Stimulated activated CD4-positive, alpha-beta T cell treated with anti-CD3 and anti-CD28 coated beads, Interleukin-1b, Interleukin-23, amount 100 ng/mL, for 1 hour (primary cell): ENCODE results near the gene PIP4K2A.

Experiments used
- DNase-seq, 2 donors: peaks; one replicate each; pipeline ENCODE4 v3.0.0-alpha.2; 2020; ENCODE audit warnings: low read depth in 2 of 2

Gene PIP4K2A

DNA sequence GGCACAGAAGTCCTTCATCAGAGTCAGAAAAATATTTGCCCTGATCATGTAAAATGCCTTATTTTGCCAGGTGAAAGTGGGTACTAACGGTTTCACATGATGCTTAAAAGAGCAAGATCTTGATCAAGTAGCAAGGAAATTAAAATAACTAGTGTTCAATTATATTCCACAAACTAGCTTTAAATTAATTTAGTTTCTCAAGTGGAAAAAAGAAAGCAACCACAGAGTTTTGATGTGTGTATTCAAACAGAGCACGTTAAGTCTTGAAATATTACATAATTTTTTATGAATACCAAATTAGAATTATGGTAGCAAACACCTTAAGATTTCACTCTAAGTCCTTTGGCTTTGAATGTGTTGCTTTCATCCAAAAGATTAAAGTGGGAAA lies 47.3 kb downstream of the PIP4K2A start:
- no peak for DNase-seq

- no peak for DNase-seq
These were observed 47.9 kb downstream of the PIP4K2A start for GRCh38 chr10:22666287-22667092.

GRCh38 chr10:22665329-22665728 lies 49.0 kb downstream of the PIP4K2A start:
- no peak for DNase-seq

- DNase-seq, result no peak
These were observed 51.5 kb downstream of the PIP4K2A start for GRCh38 chr10:22662733-22663330.

GRCh38 chr10:22659866-22660265 lies 54.5 kb downstream of the PIP4K2A start:
- no peak for DNase-seq

DNA sequence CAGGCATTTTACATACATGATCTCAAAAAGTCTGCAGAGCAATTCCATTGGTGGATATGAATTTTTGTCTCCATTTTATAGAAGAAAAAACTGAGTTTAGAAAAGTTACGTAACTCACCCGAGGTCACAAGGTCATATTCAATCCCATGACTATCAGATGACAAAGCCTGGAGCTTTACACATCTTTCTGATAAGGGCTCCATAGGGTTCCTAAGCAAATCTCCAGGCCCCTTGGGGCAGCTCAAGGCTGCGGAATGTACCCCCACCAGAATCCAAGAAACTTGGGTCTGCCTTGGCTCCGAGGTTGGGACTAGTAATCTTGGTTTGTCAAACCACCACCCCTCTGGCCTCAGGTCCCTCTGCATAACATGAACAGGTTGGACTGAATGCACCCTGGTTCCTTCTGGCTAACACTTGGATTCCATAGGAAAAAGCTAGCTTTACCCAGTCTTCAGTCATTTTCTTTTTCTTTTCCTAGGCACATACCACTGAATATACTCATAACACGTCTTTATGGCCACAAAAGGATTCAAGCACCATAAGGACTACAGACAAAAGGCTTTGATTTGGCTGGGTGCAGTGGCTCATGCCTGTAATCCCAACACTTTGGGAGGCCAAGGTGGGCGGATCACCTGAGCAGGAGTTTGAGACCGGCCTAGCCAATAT lies 55.5 kb downstream of the PIP4K2A start:
- no peak for DNase-seq

GRCh38 chr10:22657566-22658225 lies 56.7 kb downstream of the PIP4K2A start:
- no peak for DNase-seq

- no peak for DNase-seq
These were observed 57.4 kb downstream of the PIP4K2A start for GRCh38 chr10:22657024-22657423.

DNA sequence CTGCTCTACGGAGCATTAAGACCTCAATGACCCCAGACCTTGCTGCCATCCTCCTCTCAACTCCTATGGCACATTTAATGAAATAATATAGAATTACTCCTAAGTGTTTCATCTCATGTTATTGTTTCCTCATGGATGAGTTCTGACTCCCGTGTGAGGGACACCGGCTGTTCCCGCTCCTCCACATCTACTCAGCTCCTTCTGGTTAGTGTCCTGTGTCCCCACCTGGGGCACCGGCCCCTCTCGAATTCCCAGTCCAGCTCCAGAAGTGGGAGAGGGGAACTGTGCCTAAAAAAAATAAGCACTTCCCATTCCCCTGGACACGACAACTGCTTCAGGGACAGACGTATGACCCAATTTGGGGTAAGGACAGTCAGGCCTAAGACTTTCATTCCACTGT lies 58.3 kb downstream of the PIP4K2A start:
- no peak for DNase-seq

- DNase-seq, result no peak
These were observed 58.9 kb downstream of the PIP4K2A start for GRCh38 chr10:22655312-22655981.

DNA sequence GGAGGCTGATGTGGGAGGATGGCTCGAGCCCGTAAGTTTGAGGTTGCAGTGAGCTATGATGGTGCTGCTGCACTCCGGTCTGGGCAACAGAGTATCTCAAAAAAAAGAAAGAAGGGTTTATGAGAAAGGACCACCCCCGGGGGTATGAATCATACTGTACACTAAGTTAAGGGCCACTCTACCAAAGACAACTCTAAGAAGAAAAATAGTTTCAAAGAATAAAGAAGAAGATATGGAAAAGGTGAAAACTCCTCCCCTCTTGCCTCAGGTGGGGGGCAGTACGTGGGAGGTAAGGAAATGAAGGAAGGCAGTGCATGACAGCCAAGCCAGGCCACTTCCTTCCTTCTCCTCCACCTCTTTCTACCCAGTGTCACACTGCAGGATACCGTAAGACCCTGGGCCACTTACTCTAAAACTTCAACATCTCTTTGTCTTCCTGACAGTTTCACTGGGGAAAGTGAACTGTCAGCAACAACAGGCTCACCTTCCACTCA lies 61.3 kb downstream of the PIP4K2A start:
- DNase-seq, result no peak

- DNase-seq, result no peak
These were observed 63.0 kb downstream of the PIP4K2A start for GRCh38 chr10:22651276-22651980.

- no peak for DNase-seq
These were observed 64.4 kb downstream of the PIP4K2A start for GRCh38 chr10:22649994-22650393.

- DNase-seq, result no peak
These were observed 65.0 kb downstream of the PIP4K2A start for GRCh38 chr10:22649390-22649841.

GRCh38 chr10:22648547-22648961 lies 65.8 kb downstream of the PIP4K2A start:
- DNase-seq, result no peak

DNA sequence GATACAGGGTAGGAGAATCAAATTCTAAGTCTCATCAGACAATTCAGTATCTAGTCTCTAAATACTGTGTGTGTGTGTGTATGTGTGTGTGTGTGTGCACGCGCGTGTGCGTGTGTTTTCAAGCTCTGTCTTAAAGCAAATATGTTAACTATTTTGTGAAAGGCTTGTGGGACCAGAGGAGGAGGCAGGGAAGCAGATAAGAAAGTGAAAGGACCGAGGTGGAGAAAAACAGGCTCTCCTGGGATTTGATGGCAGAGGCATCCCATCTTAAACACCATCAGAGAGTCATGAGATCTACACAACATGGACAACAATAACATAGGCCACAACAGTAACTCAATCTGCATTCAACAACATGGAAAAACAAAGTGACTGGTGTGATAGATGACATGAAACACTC lies 67.1 kb downstream of the PIP4K2A start:
- no peak for DNase-seq

GRCh38 chr10:22646388-22646853 lies 68.0 kb downstream of the PIP4K2A start:
- no peak for DNase-seq

DNA sequence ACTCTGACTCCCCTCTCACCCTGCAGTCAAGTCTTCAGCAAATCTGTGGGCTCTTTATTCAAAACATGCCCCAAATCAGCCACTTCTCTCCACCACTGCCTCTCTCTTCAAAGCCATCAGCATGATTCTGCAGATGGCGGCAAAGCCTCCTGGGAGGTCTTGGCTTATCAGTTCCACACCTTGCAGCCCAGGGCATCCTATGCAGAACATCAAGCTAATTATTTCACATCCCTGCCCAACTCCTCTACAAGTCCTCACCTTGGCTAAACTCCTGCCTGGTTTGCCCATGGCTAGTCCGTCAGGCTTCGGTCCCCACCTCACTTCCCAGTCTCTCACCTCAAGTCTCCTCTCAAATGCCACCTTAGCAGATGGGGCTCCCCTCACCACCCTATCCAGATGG lies 70.2 kb downstream of the PIP4K2A start:
- DNase-seq, result no peak

DNA sequence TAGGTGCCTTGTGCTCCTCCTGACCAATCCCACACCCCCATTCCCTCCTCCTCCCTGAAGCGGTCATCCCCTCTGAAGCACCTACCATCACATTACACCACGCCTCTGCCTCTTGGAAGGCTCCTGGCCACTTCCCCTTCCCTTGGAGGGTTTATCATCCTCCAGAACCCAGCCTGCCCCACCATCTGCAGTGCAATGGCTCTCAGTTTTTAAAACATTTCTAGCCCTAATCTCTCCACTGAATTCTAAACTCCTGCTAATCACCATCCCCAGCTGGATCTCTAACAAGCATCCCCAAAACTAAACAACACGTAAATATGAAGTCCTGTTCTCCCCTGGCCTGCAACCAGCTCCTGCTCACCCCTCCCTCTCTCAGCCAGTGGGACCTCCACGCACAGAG lies 70.6 kb downstream of the PIP4K2A start:
- no peak for DNase-seq

GRCh38 chr10:22643116-22643515 lies 71.3 kb downstream of the PIP4K2A start:
- no peak for DNase-seq

DNA sequence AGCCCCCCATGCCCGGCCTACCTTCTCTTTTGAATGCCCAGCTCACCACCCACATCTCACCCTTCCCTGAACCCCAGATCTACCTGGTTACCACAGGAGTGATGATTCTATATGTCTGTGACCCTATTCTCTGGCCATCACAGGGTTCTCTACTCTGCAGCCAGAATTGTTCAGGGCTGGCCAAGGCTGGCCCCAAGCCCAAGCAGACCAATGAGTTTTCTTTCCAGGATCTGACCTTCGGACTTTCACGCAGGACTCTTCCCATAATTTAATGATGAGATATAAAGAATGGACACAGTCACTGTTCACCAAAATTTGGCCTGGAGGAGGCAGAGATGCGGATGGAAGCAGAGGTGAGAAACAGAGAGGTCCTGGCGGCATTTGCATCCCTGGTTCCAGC lies 72.6 kb downstream of the PIP4K2A start:
- DNase-seq, result no peak
